Measurements from ENCODE around the gene PILRA. TPM values are rescaled to one million over a fixed set of nuclear protein-coding genes. Genes with fewer than 3 reads are reported as not detected.

PILRA gene
- total and polyA plus RNA-seq, 2 of the 13 experiments (the other 11 are each of a cell fraction or from before 2014, with no cell fraction given), result 0.13 to 1.3 TPM

DNA sequence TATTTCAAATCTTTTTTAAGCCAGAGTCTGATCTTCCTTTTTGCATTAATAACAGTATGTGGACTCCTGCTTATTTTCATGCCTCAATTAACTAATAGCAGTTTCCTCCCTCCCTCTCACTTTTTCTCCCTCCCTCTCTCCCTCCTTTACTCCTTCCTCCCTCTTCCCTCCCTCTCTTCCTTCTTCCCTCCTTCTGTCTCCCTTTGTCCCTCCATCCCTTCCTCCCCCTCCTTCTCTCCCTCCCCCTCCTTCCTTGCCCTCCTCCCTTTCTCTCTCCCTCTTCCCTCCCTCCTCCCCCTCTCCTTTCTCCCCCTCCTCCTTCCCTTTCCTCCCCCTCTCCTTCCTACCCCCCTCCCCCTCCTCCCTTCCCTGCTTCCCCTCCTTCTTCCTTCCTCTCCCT is 53.2 kb downstream of the PILRA start:
- intact Hi-C loops (cut with micrococcal nuclease; ENCODE audit: unreplicated experiment) (no loop called here), in situ Hi-C loops (cut with HindIII; ENCODE audit: extremely low pct_ligation_motif_present, low pct_unique_long_range_greater_than_20kb) (no loop called here)
- Histone ChIP-seq H3K36me3 (replicated peaks in 1 of 2; ENCODE audit: control insufficient read depth in 1 of 2, insufficient read depth in 2 of 2, low read length in 2 of 2) (peaks cover 0 to 9% of the 10 kb centered on the region in 2 experiments; a peak in 1 of 5 replicates), H3K27ac (ENCODE audit: extremely low read length, insufficient read depth, low read length) (no peak overlapping the region), H3K4me3 (replicated peaks in 1 of 3; ENCODE audit: insufficient read depth in 1 of 3, low read depth in 2 of 3, low read length in 3 of 3) (no peak overlapping the region), H3K4me1 (ENCODE audit: insufficient read depth, low read length) (peaks cover 19% of the 10 kb centered on the region), H3K79me2 (ENCODE audit: insufficient read depth, low read length) (peaks cover 12% of the 10 kb centered on the region), H3K4me2 (ENCODE audit: low read depth, low read length) (no peak overlapping the region), H4K20me1 (ENCODE audit: insufficient read depth, low read length) (no peaks in the 10 kb centered on the region; the same call in 1 of the 2 replicates), H3K9ac (ENCODE audit: insufficient read depth, low read depth, low read length) (no peak overlapping the region), H3K9me3 (ENCODE audit: low read length) (no peaks in the 10 kb centered on the region), H3K27me3 (ENCODE audit: control insufficient read depth in 1 of 2, insufficient read depth in 2 of 2, low read length in 2 of 2) (no peaks in the 10 kb centered on the region; a peak in 1 of 5 replicates), H2AFZ (ENCODE audit: low read length) (no peak overlapping the region)
- POLR2A ChIA-PET, result no interaction called here
- FAIRE-seq, result no peak
- no peak for TF ChIP-seq ZNF703 (CRISPR knock-in tag; IDR thresholded peaks at IDR 0.05; ENCODE audit: borderline replicate concordance)
- TF ChIP-seq, protein P1, sequence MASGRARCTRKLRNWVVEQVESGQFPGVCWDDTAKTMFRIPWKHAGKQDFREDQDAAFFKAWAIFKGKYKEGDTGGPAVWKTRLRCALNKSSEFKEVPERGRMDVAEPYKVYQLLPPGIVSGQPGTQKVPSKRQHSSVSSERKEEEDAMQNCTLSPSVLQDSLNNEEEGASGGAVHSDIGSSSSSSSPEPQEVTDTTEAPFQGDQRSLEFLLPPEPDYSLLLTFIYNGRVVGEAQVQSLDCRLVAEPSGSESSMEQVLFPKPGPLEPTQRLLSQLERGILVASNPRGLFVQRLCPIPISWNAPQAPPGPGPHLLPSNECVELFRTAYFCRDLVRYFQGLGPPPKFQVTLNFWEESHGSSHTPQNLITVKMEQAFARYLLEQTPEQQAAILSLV (CRISPR knock-in tag; IDR thresholded peaks at IDR 0.05; ENCODE audit: borderline replicate concordance), result no peak
- TF ChIP-seq PCBP2 (optimal IDR thresholded peaks at IDR 0.05; ENCODE audit: low read depth, low read length, poor library complexity, severe bottlenecking), result peak; percentile 66
- TF ChIP-seq, protein P2, sequence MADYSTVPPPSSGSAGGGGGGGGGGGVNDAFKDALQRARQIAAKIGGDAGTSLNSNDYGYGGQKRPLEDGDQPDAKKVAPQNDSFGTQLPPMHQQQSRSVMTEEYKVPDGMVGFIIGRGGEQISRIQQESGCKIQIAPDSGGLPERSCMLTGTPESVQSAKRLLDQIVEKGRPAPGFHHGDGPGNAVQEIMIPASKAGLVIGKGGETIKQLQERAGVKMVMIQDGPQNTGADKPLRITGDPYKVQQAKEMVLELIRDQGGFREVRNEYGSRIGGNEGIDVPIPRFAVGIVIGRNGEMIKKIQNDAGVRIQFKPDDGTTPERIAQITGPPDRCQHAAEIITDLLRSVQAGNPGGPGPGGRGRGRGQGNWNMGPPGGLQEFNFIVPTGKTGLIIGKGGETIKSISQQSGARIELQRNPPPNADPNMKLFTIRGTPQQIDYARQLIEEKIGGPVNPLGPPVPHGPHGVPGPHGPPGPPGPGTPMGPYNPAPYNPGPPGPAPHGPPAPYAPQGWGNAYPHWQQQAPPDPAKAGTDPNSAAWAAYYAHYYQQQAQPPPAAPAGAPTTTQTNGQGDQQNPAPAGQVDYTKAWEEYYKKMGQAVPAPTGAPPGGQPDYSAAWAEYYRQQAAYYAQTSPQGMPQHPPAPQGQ (CRISPR knock-in tag; IDR thresholded peaks at IDR 0.05; ENCODE audit: borderline replicate concordance), result no peak
- TF ChIP-seq ZNF569 (CRISPR knock-in tag; IDR thresholded peaks at IDR 0.05; ENCODE audit: borderline replicate concordance), result no peak
- no peak for TF ChIP-seq ZSCAN30 (CRISPR knock-in tag; IDR thresholded peaks at IDR 0.05)
- TF ChIP-seq RARG (CRISPR knock-in tag; IDR thresholded peaks at IDR 0.05; ENCODE audit: low read depth), result no peak
- TF ChIP-seq RORA (CRISPR knock-in tag; IDR thresholded peaks at IDR 0.05), result no peak
- no peak for TF ChIP-seq KLF13 (CRISPR knock-in tag; IDR thresholded peaks at IDR 0.05)
- CTCF ChIA-PET (ENCODE audit: low intra/inter-chr PET ratio, low total read pairs), result no interaction called here
- no peak for DNase-seq (ENCODE audit: low spot score)
- BruUV-seq (replicated peaks), result no TSS peak
- ATAC-seq, result no peak

Measured in HepG2 (cell line).